Measurements from ENCODE around the gene SLC22A2.

Gene SLC22A2

DNA sequence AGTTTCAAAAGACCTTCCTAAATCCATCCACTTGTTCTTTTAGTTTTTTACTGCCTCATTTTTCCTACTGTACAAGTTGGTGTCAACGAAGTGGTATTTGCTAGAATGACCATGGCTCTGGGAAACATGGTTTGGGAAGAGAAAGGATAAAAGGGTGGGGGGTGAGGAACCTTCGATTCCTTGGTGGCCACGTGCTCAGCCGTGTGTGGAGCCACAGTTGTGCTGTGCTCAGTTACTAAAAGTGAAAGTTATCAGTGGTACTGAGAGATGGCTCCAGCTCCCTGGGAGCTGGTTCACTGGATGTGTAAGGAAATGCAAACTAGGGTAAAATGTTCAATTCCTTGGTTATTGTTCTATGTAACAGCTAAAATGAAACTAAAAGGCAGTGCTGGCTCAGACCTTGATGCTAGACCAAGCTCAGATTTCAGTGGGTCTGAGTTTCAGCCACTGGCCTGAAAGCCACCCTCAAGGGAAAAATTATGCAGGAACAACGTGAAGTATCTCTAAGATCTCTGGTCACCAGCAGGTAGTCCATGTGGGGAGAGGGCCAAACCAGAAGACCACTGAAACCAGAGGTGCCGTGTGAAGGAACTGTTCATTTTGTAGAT, 7.4 kb upstream of the SLC22A2 start:
- TF ChIP-seq, protein P1, sequence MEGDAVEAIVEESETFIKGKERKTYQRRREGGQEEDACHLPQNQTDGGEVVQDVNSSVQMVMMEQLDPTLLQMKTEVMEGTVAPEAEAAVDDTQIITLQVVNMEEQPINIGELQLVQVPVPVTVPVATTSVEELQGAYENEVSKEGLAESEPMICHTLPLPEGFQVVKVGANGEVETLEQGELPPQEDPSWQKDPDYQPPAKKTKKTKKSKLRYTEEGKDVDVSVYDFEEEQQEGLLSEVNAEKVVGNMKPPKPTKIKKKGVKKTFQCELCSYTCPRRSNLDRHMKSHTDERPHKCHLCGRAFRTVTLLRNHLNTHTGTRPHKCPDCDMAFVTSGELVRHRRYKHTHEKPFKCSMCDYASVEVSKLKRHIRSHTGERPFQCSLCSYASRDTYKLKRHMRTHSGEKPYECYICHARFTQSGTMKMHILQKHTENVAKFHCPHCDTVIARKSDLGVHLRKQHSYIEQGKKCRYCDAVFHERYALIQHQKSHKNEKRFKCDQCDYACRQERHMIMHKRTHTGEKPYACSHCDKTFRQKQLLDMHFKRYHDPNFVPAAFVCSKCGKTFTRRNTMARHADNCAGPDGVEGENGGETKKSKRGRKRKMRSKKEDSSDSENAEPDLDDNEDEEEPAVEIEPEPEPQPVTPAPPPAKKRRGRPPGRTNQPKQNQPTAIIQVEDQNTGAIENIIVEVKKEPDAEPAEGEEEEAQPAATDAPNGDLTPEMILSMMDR (IDR thresholded peaks at IDR 0.05; ENCODE audit: low read depth, low read length), result no peak

DNA sequence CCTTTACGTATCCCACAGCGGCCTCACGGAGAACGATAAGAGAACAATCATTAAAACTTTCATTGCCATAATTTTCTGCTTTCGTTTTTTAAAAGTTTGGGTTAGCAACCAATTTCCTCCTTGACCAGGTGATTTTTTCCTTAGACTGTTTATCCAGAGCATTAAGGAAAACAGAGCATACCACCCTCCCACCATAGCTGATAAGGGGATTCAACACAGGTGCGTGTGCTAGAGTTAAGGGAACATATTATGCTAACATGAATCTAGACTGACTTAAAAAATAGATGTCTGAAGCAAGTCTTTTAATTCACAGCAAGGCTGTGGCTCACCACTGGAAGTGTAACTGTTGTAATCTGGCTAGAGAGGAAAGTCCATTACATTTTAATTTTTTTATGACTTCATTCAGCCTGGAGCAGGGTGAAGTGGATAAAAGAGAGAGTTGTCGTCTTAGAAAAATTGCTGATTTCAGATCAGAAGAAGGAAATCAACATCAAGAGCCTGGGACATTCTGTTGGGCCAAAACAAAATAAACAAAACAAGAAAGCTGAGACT, 5.5 kb upstream of the SLC22A2 start:
- H3K4me3 ChIP-seq (ENCODE audit: low read depth, low read length), result no peak overlapping the region

More for the DNA sequence above, 7.4 kb upstream of the SLC22A2 start:
- no peak overlapping the region for H3K4me3 ChIP-seq (ENCODE audit: low read depth, low read length)

DNA sequence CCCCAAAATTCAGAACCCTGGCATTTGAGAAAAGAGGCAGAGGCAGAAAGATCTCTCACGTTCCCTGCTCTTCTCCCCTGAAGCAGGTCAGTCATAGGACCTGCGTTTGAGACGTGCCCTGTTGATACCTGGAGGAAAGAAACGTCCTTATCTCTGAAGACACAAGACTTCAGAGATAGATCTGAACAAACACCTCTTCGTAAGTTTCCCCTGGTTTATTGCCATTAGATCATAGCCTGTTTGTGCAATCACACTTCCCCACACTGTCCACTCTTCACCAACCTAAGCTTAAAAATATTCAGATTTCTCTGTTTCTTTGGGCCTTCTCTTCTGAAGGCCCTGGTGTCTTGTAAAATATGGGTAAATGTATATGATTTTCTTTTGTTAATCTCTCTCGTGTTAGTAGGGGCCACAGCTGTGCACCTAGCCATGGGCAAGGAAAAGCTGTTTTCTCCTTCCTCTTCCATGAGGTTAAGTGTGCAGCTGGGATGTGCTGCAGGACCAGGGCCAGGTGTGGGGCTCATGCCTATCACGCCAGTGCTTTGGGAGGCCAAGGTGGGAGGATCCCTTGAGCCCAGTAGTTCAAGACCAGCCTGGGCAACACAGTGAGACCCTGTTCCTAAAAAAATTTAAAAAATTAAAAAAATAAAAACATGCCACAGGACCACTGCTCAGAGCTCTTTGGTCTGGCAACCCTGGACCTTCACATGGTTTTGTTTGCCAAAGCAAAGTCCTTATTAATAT, 4.7 kb upstream of the SLC22A2 start:
- H3K4me3 ChIP-seq (ENCODE audit: low read depth, low read length), result no peak overlapping the region
- TF ChIP-seq, protein P1 (IDR thresholded peaks at IDR 0.05; ENCODE audit: low read depth, low read length), result no peak

More for the DNA sequence above, 5.5 kb upstream of the SLC22A2 start:
- TF ChIP-seq, protein P1 (IDR thresholded peaks at IDR 0.05; ENCODE audit: low read depth, low read length), result no peak

DNA sequence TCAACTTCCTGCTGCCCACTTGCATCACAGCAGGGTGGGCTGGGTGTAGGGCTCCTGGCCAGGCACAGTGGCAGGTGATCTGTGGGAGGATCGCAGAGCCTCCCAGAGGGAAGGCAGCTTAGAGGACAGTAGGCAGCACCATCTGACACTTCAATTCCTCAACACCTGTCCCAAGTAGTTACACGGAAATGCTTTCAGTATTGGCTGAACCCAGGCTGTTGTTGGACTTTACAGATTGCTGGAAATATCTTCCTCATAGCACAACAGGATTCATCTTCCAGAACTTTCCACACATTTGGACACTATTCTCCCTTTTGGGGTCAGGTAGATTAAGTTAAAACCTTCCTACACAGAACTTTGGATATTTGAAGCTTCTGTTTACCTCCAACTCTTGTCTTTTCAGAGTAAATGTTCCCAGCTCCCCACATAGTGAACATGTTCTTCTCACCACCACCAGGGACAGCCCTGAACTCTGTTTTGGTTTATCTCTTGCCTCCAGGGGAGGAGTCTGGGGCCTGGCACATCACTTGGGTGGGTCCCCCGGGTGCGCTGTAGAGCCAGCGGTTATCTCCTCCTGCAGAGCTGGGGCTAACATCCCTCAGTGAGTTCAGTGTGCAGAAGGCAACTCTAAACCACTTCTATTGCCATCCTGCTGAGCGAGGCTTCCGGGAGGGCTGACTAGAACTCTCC, 3.5 kb upstream of the SLC22A2 start:
- TF ChIP-seq, protein P1 (IDR thresholded peaks at IDR 0.05; ENCODE audit: low read depth, low read length), result no peak
- H3K4me3 ChIP-seq (ENCODE audit: low read depth, low read length), result no peak overlapping the region

DNA sequence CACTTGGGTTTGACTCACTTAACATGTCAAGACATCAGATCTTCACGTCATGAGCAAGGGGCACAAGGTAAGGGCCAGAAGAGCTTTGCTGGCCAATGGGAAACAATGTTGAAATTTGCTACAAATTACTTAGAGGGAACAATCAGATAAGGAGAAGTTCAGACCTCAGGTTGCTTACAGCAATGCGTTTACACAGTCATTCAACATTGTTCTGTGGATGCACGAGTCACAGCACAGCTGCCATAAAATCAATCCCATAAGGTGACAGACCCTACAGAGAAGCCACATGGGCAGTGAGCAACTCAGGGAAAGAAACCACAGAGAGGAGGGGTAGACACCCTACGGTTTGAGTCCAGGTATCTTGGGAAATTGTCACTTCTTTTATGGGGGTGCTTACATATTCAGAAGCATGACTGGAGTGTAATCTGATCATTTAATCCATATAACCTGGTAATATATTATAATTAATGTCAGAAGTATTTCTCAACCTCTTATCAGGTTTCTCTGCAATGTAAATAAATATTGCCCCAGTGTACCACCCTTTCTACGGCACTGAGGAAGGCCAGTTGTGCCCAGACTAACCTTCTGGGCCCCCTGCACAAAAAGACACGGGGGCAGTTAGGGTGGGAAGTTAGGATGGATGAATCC, 2.3 kb upstream of the SLC22A2 start:
- H3K4me3 ChIP-seq (ENCODE audit: low read depth, low read length), result no peak overlapping the region
- TF ChIP-seq, protein P1 (IDR thresholded peaks at IDR 0.05; ENCODE audit: low read depth, low read length), result no peak

DNA sequence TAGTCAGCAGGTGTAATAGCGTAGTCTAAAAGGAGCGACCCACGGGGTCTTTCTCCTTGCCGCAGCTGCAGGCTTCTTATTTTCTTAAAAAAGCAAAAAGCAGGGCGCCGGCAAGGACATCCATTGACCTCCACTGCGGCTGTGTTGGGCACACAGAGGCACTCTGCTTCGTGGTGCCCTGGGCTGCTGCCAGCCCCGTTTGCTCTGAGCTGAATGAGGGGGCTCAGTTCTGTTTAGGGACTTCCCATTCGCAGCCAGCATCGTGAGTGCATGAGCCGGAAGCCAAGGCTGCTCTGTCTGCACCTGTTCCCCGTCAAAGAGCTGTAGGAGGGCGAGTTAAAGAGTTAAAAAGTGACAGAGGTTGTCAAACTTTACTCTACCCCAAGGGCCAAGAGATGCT, 1.7 kb upstream of the SLC22A2 start:
- TF ChIP-seq, protein P1 (IDR thresholded peaks at IDR 0.05; ENCODE audit: low read depth, low read length), result no peak
- H3K4me3 ChIP-seq (ENCODE audit: low read depth, low read length), result no peak overlapping the region
